ENCODE data around the gene TARS1. TPM values are rescaled to one million over a fixed set of nuclear protein-coding genes. Genes with fewer than 3 reads are reported as not detected.

The TARS1 gene
- 100 to 1,000 TPM in 1 of 6 donors, 10 to 100 TPM in 5; 28.3 to 111 (median 49.5) TPM for total RNA-seq

DNA sequence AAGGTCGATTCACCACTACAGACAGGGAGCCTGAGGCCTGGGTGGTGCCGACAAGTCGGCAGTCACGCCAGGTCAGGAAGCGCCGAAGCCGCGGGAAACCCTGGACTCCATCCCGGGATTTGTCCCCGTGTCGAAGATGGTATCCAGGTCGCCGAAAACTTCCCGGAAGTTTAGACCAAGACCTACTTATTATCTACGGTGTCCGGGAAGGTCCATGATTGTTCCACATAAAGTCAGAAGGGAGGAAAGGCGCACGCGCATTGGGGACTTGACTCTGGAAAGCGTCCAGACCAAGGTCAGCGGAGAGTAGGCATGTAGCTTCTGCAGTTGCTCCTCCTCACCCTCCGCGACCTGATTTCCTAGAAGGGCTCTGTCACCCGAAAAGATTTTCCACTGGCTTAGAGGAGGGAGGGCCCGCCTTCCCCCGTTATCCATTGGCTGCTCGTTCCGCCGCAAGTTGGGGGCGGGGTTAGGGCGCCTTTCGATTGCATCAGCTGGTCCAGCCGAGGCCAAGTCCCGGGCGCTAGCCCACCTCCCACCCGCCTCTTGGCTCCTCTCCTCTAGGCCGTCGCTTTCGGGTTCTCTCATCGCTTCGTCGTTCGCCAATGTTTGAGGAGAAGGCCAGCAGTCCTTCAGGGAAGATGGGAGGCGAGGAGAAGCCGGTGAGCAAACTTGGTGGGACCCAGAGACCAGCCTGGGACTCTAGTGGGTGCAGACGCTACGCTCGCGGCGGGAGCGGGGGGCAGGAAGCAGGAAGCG, at the start of gene TARS1:
TARS1 (plus strand) TSS at position 484 of the 759 bp plus-strand sequence; CDS start at position 606, 122 bp downstream.
- Histone ChIP-seq H3K36me3 (peaks cover 0 to 7% (median 2%) of the 10 kb centered on the region in 4 donors), H3K4me3 (peak within 1 kb of the TSS; percentile 49 to 86 (median 78)), H3K27ac (peak within 1 kb of the TSS; percentile 82 to 93 (median 92)), H3K4me1 (peaks cover 25 to 43% (median 30%) of the 10 kb centered on the region in 4 donors), H3K27me3 (no peaks in the 10 kb centered on the region), H3K9me3 (no peaks in the 10 kb centered on the region)
- WGBS, 2 donors, result 0 to 1% methylated on average over 28 to 50 of the region's 52 CpGs
- peak; percentile 94 to 98 for DNase-seq
- ATAC-seq (ENCODE audit: low FRiP score in 2 of 2), result peak; percentile 97 to 100
- TF ChIP-seq, protein P1, sequence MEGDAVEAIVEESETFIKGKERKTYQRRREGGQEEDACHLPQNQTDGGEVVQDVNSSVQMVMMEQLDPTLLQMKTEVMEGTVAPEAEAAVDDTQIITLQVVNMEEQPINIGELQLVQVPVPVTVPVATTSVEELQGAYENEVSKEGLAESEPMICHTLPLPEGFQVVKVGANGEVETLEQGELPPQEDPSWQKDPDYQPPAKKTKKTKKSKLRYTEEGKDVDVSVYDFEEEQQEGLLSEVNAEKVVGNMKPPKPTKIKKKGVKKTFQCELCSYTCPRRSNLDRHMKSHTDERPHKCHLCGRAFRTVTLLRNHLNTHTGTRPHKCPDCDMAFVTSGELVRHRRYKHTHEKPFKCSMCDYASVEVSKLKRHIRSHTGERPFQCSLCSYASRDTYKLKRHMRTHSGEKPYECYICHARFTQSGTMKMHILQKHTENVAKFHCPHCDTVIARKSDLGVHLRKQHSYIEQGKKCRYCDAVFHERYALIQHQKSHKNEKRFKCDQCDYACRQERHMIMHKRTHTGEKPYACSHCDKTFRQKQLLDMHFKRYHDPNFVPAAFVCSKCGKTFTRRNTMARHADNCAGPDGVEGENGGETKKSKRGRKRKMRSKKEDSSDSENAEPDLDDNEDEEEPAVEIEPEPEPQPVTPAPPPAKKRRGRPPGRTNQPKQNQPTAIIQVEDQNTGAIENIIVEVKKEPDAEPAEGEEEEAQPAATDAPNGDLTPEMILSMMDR (IDR thresholded peaks at IDR 0.05), result peak in 1 of 6 experiments; percentile 9
- TF ChIP-seq EP300 (IDR thresholded peaks at IDR 0.05) (peak in 1 of 4 donors; percentile 89), POLR2A (IDR thresholded peaks at IDR 0.05) (peak; percentile 61 to 80 (median 74)), POLR2AphosphoS5 (IDR thresholded peaks at IDR 0.05) (peak; percentile 89 to 92)

DNA sequence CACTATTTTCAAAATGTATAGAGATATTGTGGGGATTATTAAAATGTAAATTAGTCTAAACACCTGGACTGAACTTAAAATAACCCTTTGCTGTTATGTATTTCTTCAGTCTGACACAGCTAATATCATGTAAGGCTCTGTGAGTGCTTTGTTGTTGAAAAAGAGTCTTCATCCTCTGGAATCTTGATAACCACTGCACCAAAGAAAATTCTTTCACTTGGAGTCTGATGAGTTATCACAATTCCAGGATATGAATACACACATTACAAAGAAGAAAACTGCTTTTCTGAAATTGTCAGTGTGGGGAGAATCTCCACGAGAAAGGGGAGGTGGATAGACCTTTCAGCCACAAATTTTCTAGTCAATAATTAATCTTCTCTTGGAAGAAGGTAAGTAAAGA, 42.3 kb upstream of the TARS1 start:
- Histone ChIP-seq H3K36me3 (no peaks in the 10 kb centered on the region), H3K4me1 (peaks cover 0 to 3% (median 2%) of the 10 kb centered on the region in 4 donors), H3K27ac (no peak overlapping the region), H3K27me3 (no peaks in the 10 kb centered on the region), H3K4me3 (no peak overlapping the region), H3K9me3 (no peaks in the 10 kb centered on the region)
- DNase-seq (no peak), ATAC-seq (ENCODE audit: low FRiP score in 2 of 2) (no peak)
- WGBS, 2 donors, result 82 to 92% methylated on average over 1 of the region's 1 CpG
- TF ChIP-seq POLR2AphosphoS5 (IDR thresholded peaks at IDR 0.05) (no peak), EP300 (IDR thresholded peaks at IDR 0.05) (no peak), POLR2A (IDR thresholded peaks at IDR 0.05) (no peak)
- TF ChIP-seq, protein P1 (IDR thresholded peaks at IDR 0.05), result no peak

DNA sequence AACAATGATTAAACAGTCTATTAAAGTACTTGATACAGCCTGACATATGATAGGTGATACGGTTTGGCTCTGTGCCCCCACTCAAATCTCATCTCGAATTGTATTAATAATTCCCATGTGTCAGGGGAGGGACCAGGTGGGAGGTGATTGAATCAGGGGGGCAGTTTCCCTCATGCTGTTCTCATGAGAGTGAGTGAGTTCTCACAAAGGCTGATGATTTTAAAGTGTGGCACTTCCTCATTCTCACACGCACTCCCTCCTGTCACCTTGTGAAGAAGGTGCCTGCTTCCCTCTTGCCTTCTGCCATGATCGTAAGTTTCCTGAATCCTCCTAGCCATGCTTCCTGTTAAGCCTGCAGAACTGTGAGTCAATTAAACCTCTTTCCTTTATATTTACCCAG, 40.1 kb upstream of the TARS1 start:
- no peaks in the 10 kb centered on the region for H3K9me3 ChIP-seq
- H3K4me3 ChIP-seq, result no peak overlapping the region
- H3K4me1 ChIP-seq, result peaks cover 0 to 3% (median 2%) of the 10 kb centered on the region in 4 donors
- no peak overlapping the region for H3K27ac ChIP-seq
- H3K27me3 ChIP-seq, result no peaks in the 10 kb centered on the region
- ATAC-seq (ENCODE audit: low FRiP score in 2 of 2) (no peak), DNase-seq (no peak)
- H3K36me3 ChIP-seq, result no peaks in the 10 kb centered on the region
- WGBS, 2 donors, result 48 to 60% methylated on average over 4 of the region's 4 CpGs
- TF ChIP-seq POLR2AphosphoS5 (IDR thresholded peaks at IDR 0.05), result no peak
- TF ChIP-seq POLR2A (IDR thresholded peaks at IDR 0.05), result no peak
- no peak for TF ChIP-seq EP300 (IDR thresholded peaks at IDR 0.05)
- TF ChIP-seq, protein P1 (IDR thresholded peaks at IDR 0.05), result no peak

DNA sequence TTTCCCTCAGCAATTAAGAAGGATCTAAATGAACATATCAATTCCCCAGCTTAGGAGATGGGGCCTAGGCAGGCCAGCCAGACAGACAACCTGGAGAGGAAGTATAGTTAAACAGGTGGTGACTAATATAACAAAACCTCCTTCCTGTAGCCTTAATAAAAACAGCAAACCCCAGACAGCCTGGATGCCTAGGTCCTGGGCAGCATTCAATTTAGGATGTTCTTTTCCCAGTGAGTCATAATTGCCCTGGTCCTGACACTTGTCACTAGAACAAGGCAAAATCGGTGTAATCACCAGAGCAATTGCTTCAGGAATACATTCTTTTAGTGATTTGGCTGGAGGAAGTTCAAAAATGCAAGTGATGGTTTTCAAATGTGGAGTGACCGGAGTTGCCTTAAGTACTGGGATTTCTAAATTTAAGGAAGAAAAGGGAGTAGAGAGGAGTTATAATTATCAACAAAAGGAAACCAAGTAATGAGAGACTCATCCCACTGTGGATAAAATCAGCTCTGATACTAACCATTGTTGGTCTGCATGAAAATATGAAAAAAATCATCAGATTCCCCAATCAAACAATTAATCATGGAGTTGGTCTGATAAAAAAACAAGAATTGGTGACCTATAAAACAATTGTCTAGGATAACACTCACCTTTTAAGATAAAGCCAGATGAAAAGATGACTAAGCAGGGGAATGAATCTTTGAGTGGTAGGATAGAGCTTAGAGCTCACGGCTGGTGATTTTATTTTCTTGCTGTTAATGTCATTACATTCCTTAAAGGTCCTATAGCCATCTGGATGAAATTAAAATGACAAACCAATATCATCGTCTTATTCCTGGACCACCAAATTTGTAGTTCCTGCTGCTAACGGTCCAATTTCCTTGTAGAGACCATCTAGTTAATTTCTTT, 39.0 kb upstream of the TARS1 start:
- no peaks in the 10 kb centered on the region for H3K27me3 ChIP-seq
- no peak overlapping the region for H3K27ac ChIP-seq
- no peak for DNase-seq
- no peak overlapping the region for H3K4me3 ChIP-seq
- H3K9me3 ChIP-seq, result no peaks in the 10 kb centered on the region
- no peak for TF ChIP-seq EP300 (IDR thresholded peaks at IDR 0.05)
- TF ChIP-seq POLR2A (IDR thresholded peaks at IDR 0.05), result no peak
- TF ChIP-seq POLR2AphosphoS5 (IDR thresholded peaks at IDR 0.05), result no peak
- TF ChIP-seq, protein P1 (IDR thresholded peaks at IDR 0.05), result no peak
- no peak for ATAC-seq (ENCODE audit: low FRiP score in 2 of 2)
- no peaks in the 10 kb centered on the region for H3K36me3 ChIP-seq
- 64 to 73% methylated on average over 5 of the region's 5 CpGs for WGBS, 2 donors
- peaks cover 0 to 3% (median 2%) of the 10 kb centered on the region in 4 donors for H3K4me1 ChIP-seq
